NCI-H2196 treated with DMSO at 0.1 percent for 48 hours (cell line): ENCODE results near the gene LAMTOR4.
"Not testable (repeated sequence)": the region's sequence is repeated elsewhere in the genome, so short reads cannot be mapped to it uniquely, and the experiment has no call there.

Experiments
- DNase-seq: peaks from one replicate; lab custom pipeline; 2025; ENCODE audit not compliant: unreplicated experiment; lab: John Stamatoyannopoulos, UW

LAMTOR4 gene

GRCh38 chr7:100122067-100122466 lies 26.7 kb upstream of the LAMTOR4 start:
- DNase-seq = peak; percentile 98

DNA sequence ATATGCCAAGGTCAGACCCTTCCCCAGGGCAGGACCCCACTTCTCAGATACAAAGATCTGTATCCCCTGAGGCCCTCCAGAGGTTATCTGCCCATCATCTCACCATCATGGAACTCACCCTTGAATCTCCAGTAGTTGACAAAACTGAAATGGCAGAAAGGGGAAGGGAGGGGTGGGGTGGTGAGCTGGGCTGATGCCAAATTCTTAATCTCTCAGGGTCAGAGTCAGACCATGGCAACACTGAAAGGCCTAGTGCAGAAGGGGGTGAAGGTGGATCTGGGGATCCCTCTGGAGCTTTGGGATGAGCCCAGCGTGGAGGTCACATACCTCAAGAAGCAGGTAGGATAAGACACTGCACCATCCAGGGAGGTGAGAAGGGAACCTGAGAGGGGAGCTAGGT lies 26.1 kb upstream of the LAMTOR4 start:
- no peak for DNase-seq

- DNase-seq = no peak
Observed at GRCh38 chr7:100124301-100125230, 24.2 kb upstream of the LAMTOR4 start.

GRCh38 chr7:100126239-100126930 lies 22.3 kb upstream of the LAMTOR4 start:
- DNase-seq = no peak

DNA sequence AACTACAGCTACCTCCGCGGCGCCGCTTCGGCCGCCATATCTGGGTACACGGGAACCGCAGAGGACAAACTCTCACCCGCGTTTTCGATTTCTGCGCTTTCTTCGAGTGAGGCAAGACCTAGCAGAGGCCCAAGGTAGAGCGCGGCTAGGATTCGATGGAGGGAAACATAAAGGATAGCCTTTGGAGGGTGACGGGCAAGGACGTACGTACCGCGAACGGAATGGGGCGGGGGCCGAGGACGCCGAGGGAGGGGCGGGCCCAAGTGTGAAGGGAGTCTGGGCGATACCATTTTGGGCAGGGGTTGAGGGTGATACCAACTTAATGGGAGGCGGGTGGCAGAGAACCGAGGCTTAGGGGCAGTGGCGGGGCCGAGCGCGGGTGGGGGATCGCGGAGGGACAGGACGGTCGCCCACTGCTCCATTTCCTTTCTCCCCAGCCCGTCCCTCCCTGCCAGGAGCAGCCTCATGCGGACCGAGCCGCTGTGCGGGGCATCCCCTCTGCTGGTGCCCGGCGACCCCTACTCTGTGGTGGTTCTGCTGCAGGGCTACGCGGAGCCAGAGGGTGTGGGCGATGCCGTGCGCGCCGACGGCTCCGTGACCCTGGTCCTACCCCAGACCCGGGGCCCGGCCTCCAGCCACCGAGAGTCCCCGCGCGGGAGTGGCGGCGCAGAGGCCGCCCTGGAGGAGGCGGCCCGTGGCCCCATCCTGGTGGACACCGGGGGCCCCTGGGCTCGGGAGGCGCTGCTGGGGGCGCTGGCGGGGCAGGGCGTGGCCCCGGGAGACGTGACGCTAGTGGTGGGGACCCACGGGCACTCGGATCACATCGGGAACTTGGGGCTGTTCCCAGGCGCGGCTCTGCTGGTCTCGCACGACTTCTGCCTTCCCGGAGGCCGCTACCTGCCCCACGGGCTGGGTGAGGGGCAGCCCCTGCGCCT lies 21.5 kb upstream of the LAMTOR4 start, which contains the start of gene MBLAC1:
Gene MBLAC1, plus strand, starts transcription at position 37 of the 935 bp plus-strand sequence. Its CDS starts 429 bp downstream, at position 466.
- peak; percentile 83 for DNase-seq

GRCh38 chr7:100127866-100128636 lies 20.7 kb upstream of the LAMTOR4 start:
- DNase-seq = no peak

DNA sequence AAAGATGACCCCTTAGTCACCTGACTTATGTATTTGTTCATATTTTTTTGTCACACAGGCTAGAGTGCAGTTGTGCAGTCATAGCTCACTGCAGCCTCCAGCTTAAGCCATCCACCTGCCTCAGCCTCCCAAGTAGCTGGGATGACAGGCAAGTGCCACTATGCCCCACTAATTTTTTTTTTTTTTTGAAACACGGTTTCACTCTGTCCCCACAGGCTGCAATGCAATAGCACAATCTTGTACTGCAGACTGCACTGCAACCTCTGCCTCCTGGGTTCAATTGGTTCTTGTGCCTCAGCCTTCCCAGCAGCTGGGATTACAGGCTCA lies 20.1 kb upstream of the LAMTOR4 start:
- no peak for DNase-seq

- peak; percentile 45 for DNase-seq
Observed at GRCh38 chr7:100130220-100130607, 18.5 kb upstream of the LAMTOR4 start.

DNA sequence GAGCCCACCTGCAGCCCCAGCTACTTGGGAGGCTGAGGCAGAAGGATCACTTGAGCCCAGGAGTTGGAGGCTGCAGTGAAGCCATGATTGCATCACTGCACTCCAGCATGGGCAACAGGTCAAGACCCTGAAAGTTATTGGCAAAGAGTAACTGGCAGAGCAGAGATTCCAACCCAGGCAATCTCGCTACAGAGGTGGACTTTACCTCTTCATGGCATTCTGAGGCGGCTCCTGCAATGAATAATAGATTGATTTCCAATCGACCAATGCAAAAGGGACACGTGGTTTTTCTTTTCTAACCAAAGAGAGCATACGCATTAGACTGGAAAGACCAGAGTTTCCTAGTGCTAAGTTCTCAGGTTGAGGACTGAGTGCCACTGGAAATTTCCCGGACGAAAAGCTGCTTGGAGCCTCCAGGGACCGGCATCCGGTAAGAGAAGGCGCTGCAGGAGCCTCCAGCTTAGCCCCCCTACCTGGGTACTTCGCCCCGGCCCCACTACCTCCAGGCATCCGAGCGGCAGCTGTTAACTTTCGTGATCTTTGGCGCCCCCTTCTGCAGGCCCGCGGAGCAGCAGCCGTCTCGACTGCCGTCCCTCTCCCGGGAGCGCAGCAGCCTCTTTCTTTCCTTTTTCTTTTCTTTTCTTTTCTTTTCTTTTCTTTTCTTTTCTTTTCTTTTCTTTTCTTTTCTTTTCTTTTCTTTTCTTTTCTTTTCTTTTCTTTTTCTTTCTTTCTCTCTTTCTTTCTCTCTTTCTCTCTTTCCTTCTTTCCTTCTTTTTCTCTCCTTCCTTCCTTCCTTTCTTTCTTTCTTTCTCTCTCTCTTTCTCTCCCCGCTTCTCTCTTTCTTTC lies 17.9 kb upstream of the LAMTOR4 start:
- DNase-seq = peak; percentile 72

DNA sequence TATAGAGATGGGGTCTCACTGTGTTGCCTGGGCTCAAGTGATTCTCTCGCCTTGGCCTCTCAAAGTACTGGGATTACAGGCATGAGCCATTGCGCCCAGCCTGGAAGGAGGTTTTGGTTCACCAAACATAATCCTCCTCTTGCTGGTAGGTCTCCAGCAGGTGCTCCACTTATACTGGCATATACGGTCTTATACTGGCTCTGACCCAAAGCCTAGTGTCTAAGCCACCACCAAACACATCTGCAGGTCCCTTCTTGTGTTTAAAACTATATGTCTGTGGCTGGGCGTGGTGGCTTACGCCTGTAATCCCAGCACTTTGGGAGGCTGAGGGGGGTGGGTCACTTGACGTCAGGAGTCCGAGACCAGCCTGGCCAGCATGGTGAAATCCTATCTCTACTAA lies 16.6 kb upstream of the LAMTOR4 start:
- no peak for DNase-seq

DNA sequence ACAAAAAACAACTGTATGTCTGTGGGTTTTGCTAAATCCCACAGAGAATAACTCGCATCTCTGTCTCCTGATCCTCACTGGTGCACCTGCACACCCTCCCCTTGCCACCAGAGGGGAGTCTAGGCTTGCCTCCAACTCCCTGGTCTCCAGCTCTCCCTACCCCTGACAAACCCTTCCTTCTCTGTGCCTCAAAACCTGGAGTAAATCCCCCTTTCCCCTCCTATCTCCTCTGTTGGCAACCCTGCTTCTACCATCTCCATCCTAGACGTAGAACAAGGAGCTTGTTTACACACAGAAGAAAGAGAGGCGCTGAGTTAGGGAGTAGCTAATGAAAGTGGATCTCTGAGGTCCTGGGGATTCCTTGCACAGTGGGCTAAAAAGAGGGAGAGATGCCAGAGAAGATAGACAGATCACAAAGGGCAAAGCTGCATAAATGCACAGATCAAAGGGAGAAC lies 16.0 kb upstream of the LAMTOR4 start:
- DNase-seq = peak; percentile 41

DNA sequence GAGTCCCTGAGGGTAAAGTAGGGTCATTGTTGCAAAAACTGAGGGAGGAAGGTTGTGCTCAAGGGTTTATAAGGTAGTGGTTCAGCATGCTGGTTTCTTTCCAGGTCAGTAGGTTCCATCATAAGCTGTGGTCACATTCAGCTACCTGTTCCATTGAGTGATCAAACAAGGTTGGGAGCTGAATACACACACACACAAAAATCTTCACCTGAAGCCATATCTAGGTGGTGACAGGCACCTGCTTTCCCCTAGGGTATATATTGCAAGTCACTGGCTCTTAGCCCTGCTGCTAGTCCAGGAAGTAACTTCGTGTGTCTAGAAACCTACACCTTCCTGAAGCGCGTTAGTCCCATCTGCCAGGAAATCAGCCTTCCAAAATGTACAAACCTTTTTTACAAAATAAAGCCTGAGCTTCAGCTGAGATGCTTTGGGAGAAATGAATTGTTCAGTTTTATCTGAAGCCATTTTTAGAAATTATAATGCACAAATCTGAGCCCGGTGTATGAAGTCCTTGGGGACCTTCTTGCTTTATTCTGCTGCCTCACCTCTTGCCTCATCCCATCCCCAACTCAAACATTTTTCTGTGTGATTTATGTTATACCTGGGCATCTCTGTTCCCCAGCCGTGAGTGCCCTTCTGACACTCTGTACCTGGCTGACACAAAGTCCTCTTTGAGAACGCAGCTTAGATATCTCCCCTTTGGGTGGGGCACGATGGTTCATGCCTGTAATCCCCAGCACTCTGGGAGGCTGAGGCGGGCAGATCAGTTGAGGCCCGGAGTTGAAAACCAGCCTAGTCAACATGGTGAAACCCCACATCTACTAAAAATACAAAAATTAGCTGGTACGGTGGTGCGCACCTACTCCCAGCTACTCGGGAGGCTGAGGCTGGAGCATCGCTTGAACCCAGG lies 10.6 kb upstream of the LAMTOR4 start:
- DNase-seq = peak; percentile 61

DNA sequence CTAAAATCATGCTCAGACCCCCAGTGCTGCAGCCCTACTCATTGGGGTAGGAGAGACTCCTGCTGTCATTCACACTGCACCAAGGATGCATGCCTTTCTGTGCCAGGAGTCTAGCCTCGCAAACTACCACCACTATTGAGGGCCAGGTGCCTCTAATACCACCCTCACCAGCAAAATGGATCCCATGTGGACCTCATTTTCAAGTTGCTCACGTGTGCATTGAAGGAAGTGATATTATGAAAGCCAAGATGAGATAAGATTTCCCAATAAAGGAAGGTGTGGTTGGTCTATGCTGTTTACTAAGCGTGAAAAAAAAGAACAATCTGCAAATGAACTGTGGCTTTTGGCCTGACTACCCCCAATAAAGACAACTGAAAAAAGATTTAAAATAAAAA lies 7.2 kb upstream of the LAMTOR4 start:
- DNase-seq = no peak

GRCh38 chr7:100142461-100142860 lies 6.3 kb upstream of the LAMTOR4 start:
- DNase-seq = no peak

DNA sequence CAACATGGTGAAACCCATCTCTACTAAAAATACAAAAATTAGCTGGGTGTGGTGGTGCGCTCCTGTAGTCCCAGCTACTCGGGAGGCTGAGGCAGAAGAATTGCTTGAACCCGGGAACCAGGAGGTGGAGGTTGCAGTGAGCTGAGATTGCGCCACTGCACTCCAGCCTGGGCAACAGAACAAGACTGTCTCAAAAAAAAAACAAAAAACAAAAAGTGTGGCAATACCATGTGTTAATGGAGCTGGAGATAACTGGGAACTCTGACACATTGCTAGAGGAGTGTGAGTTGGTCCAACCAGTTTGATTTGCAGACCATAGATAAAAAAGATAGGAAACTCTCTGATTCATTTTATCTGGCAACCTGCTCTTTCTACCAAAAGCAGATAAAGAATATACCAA lies 2.4 kb upstream of the LAMTOR4 start:
- DNase-seq = not testable (repeated sequence)

- no peak for DNase-seq
Observed at GRCh38 chr7:100147278-100147677, 1.4 kb upstream of the LAMTOR4 start.

- DNase-seq = no peak
Observed at GRCh38 chr7:100148225-100148558, 526 bp upstream of the LAMTOR4 start.

DNA sequence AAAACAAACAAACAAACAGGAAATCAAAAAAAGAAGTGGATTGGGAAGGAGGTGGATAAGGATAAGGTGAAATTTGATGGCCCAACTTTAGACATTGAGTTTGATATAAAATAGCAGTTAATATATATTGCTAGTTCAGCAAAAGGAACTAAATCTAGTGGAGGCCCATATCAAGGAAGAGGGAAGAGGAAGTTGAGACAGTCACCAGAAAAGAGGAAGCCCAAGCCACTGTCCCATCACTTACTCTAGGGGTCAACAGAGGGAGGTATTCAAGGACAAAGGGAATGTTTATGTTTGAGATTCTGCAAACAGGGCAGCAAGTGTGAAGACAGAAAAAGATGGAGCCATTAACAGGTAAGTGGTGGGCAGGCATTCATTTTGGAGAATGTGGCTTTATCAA lies 3.7 kb downstream of the LAMTOR4 start:
- DNase-seq = no peak
